ENCODE data around the gene GTF2F2.

DNA sequence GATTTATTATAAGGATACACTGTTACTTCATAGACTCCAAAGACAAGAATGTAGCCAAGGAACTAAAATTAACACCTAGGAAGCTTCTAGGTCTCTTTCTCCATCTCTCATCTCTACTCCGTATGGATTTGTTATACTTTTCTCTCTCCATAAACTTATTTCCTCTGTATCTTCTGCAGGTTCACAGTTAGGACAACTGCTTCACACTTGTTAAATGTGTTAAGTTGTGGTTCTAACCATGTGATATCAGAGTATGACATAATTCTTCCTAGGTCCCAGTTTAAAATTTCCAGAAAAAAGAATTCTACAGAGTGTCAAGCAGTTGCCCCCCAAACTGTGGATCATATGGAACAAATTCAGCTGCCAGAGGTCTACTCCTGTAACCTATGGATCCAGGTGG, 42.3 kb upstream of the GTF2F2 start:
- TF ChIP-seq, protein P1, sequence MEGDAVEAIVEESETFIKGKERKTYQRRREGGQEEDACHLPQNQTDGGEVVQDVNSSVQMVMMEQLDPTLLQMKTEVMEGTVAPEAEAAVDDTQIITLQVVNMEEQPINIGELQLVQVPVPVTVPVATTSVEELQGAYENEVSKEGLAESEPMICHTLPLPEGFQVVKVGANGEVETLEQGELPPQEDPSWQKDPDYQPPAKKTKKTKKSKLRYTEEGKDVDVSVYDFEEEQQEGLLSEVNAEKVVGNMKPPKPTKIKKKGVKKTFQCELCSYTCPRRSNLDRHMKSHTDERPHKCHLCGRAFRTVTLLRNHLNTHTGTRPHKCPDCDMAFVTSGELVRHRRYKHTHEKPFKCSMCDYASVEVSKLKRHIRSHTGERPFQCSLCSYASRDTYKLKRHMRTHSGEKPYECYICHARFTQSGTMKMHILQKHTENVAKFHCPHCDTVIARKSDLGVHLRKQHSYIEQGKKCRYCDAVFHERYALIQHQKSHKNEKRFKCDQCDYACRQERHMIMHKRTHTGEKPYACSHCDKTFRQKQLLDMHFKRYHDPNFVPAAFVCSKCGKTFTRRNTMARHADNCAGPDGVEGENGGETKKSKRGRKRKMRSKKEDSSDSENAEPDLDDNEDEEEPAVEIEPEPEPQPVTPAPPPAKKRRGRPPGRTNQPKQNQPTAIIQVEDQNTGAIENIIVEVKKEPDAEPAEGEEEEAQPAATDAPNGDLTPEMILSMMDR (IDR thresholded peaks at IDR 0.05) = no peak
- TF ChIP-seq POLR2A (IDR thresholded peaks at IDR 0.05) = no peak

All from testis (tissue), 2 donors.